ENCODE data around the gene ATF6B. TPM values are rescaled to one million over a fixed set of nuclear protein-coding genes. Genes with fewer than 3 reads are reported as not detected.

Gene ATF6B
- total and polyA plus RNA-seq, 2 of the 8 experiments (the other 6 are each of a cell fraction or from before 2014, with no cell fraction given), result 38.1 to 42.2 TPM

DNA sequence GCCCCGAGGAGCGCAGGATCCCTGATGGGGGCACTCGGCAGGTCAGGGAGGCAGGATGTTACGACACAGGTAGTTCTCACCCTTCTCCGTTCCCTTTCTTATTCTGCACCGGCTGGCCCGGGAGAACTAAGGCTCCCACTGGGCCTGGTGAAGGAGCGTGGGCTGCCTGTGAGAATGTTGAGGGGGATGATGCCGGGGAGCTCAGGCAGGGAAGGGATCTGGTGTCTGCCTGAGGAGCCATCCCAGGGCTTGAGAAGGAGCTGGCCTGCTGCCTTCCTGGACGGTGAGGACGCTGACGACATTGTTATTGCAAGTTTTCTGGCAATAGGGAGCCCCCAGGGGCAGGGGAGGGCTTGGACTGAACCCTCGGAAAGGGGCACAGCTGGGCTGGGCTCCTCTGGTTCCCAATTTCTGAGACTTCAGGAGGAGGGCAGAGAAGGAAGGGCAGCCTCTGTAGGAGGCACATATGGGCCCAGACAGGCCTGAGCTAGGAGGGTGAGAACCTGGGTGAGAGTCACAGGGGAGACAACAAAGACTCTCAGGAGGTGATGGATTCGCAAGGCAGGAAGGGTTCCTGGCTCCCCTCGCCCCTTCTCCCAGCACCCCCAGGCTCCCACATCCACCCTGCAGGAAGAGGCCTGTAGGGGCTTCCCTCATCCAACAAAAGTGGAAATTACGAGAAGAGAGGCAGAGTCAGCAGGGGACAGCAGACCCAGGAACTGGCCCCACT is 57.1 kb downstream of the ATF6B start:
- no peak overlapping the region for H3K4ac ChIP-seq (replicated peaks; ENCODE audit: insufficient read length, low read depth, low read length)
- no peak overlapping the region for H2AFZ ChIP-seq (ENCODE audit: low read length)
- H3K14ac ChIP-seq (ENCODE audit: insufficient read length), result no peak overlapping the region
- no peak overlapping the region for H3K23ac ChIP-seq (ENCODE audit: insufficient read length)
- H3K56ac ChIP-seq (replicated peaks; ENCODE audit: insufficient read length, low read depth, low read length), result no peak overlapping the region
- DNase-seq (ENCODE audit: low read depth in 1 of 2, low spot score in 2 of 2) (no peak), FAIRE-seq (no peak)
- no peak overlapping the region; the same call in 1 of the 2 replicates for H4K8ac ChIP-seq (ENCODE audit: extremely low read depth, insufficient read depth, low read length)
- no peak overlapping the region for H2BK120ac ChIP-seq (replicated peaks; ENCODE audit: low read depth, low read length)
- no peaks in the 10 kb centered on the region for H3K79me2 ChIP-seq (ENCODE audit: control insufficient read depth in 1 of 2, insufficient read depth in 2 of 2, low read length in 2 of 2)
- H3K23me2 ChIP-seq (ENCODE audit: low read depth, low read length), result no peaks in the 10 kb centered on the region
- H3K79me1 ChIP-seq (ENCODE audit: low read depth, low read length), result no peaks in the 10 kb centered on the region
- H2BK15ac ChIP-seq (ENCODE audit: low read length), result no peak overlapping the region
- H3K4me2 ChIP-seq (ENCODE audit: insufficient read depth in 1 of 2, low read depth in 2 of 2, low read length in 2 of 2), result no peak overlapping the region
- no peak overlapping the region for H3K9ac ChIP-seq (replicated peaks in 1 of 4; ENCODE audit: extremely low read depth in 1 of 4, low read depth in 3 of 4, low read length in 3 of 4)
- H3K4me3 ChIP-seq (ENCODE audit: extremely low read depth in 1 of 4, insufficient read depth in 2 of 4, low read depth in 3 of 4, low read length in 4 of 4), result no peak overlapping the region
- ChIA-PET CTCF (ENCODE audit: partially characterized antibody) (interaction anchor here (1.1 to 2.6 kb wide), 7 partner anchors 12 to 238 kb away, joined by 3 to 13 read pairs (median 3); no protein-coding TSS in a partner anchor), POLR2A (ENCODE audit: partially characterized antibody) (interaction anchor here (0.9 to 2.1 kb wide), 6 partner anchors 17 to 125 kb away, joined by 3 to 7 read pairs (median 4); partner anchors contain the start of gene PRRT1)
- H4K91ac ChIP-seq (replicated peaks; ENCODE audit: insufficient read length, low read length), result no peak overlapping the region
- H4K20me1 ChIP-seq (replicated peaks in 1 of 2; ENCODE audit: control insufficient read depth in 1 of 2, insufficient read depth in 2 of 2, low read length in 2 of 2), result no peaks in the 10 kb centered on the region
- no peak overlapping the region for H2AK5ac ChIP-seq (ENCODE audit: low read depth, low read length)
- 73% methylated on average over 15 of the region's 16 CpGs; no CpG with 5 or more reads in 1 of the 2 experiments for WGBS, 2 experiments (ENCODE audit: extremely low coverage in 1 of 2, insufficient coverage in 1 of 2, insufficient read length in 1 of 2, insufficient replicate concordance in 2 of 2, low coverage in 1 of 2, low lambda C conversion rate in 2 of 2, missing lambda C conversion rate in 1 of 2)
- H2BK5ac ChIP-seq (ENCODE audit: low read depth, low read length), result no peak overlapping the region
- peaks cover 0 to 8% (median 5%) of the 10 kb centered on the region in 4 experiments; a peak in 6 of 7 replicates for H3K4me1 ChIP-seq (replicated peaks in 1 of 4; ENCODE audit: control insufficient read depth in 3 of 4, insufficient read depth in 4 of 4, low read length in 3 of 4)
- no peak overlapping the region for H4K5ac ChIP-seq (ENCODE audit: insufficient read length, low read depth, low read length)
- no peak overlapping the region for H3K27ac ChIP-seq (ENCODE audit: low read depth, low read length)
- H3K36me3 ChIP-seq (ENCODE audit: control insufficient read depth in 2 of 4, insufficient read depth in 4 of 4, low read length in 3 of 4), result no peaks in the 10 kb centered on the region
- H2BK12ac ChIP-seq (ENCODE audit: low read depth, low read length), result no peak overlapping the region
- no peaks in the 10 kb centered on the region for H3K9me3 ChIP-seq (ENCODE audit: insufficient read depth in 2 of 2, low read depth in 1 of 2, low read length in 1 of 2)
- H3K18ac ChIP-seq (ENCODE audit: extremely low read depth, low read length), result no peak overlapping the region; the same call in 1 of the 2 replicates
- no peaks in the 10 kb centered on the region; a peak in 1 of 7 replicates for H3K27me3 ChIP-seq (replicated peaks in 1 of 4; ENCODE audit: control insufficient read depth in 3 of 4, extremely low read depth in 1 of 4, insufficient read depth in 3 of 4, low read length in 3 of 4)
- H2BK20ac ChIP-seq (ENCODE audit: low read length), result no peak overlapping the region
- no peak for TF ChIP-seq TBP (IDR thresholded peaks at IDR 0.05; ENCODE audit: low read depth, low read length)
- no peak for TF ChIP-seq CBX8 (IDR thresholded peaks at IDR 0.05; ENCODE audit: borderline replicate concordance, low read depth, low read length)
- TF ChIP-seq, protein P1, sequence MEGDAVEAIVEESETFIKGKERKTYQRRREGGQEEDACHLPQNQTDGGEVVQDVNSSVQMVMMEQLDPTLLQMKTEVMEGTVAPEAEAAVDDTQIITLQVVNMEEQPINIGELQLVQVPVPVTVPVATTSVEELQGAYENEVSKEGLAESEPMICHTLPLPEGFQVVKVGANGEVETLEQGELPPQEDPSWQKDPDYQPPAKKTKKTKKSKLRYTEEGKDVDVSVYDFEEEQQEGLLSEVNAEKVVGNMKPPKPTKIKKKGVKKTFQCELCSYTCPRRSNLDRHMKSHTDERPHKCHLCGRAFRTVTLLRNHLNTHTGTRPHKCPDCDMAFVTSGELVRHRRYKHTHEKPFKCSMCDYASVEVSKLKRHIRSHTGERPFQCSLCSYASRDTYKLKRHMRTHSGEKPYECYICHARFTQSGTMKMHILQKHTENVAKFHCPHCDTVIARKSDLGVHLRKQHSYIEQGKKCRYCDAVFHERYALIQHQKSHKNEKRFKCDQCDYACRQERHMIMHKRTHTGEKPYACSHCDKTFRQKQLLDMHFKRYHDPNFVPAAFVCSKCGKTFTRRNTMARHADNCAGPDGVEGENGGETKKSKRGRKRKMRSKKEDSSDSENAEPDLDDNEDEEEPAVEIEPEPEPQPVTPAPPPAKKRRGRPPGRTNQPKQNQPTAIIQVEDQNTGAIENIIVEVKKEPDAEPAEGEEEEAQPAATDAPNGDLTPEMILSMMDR (IDR thresholded peaks at IDR 0.05; ENCODE audit: control extremely low read depth in 1 of 3, insufficient read depth in 1 of 3, low read depth in 1 of 3, low read length in 3 of 3), result no peak
- TF ChIP-seq SIN3A (conservative IDR thresholded peaks at IDR 0.05 in 1 of 2, IDR thresholded peaks at IDR 0.05 in 1 of 2; ENCODE audit: low read depth in 1 of 2, low read length in 2 of 2), result no peak
- TF ChIP-seq YY1 (IDR thresholded peaks at IDR 0.05; ENCODE audit: low read depth, low read length), result no peak
- no peak for TF ChIP-seq RAD21 (IDR thresholded peaks at IDR 0.05 in 1 of 2, conservative IDR thresholded peaks at IDR 0.05 in 1 of 2; ENCODE audit: low read depth in 2 of 2, low read length in 2 of 2)
- no peak for TF ChIP-seq EGR1 (IDR thresholded peaks at IDR 0.05; ENCODE audit: borderline replicate concordance, low read depth, low read length)
- no peak for TF ChIP-seq TAF1 (IDR thresholded peaks at IDR 0.05; ENCODE audit: low read depth, low read length)
- no peak for TF ChIP-seq JUND (IDR thresholded peaks at IDR 0.05; ENCODE audit: low read length)

Data from H1 (cell line).